Urinary bladder (tissue), 4 donors: ENCODE data around the gene DTX1. TPM values are rescaled to one million over a fixed set of nuclear protein-coding genes. Genes with fewer than 3 reads are reported as not detected.
"Not testable (repeated sequence)": the region's sequence is repeated elsewhere in the genome, so short reads cannot be mapped to it uniquely, and the experiment has no call there.

ENCODE experiments used
- DNase-seq: peaks from one replicate; pipeline ENCODE4 v3.0.0-alpha.2; 2015; ENCODE audit errors: extremely low spot score
- H3K27ac ChIP-seq: one replicate; pipeline ENCODE4 v1.5.1; 2013; ENCODE audit warnings: low read depth, mild to moderate bottlenecking, moderate library complexity
- H3K36me3 ChIP-seq: one replicate; pipeline ENCODE4 v1.6.1; 2013; ENCODE audit warnings: mild to moderate bottlenecking, moderate library complexity; ENCODE audit not compliant: insufficient read depth
- H3K4me1 ChIP-seq: one replicate; pipeline ENCODE4 v1.6.1; 2013; ENCODE audit warnings: mild to moderate bottlenecking, moderate library complexity; ENCODE audit not compliant: insufficient read depth
- H3K4me3 ChIP-seq: one replicate; pipeline ENCODE4 v1.5.1; 2013; ENCODE audit warnings: low read depth, low read length
- WGBS: extraction: QIAGEN DNeasy Blood & Tissue Kit; methylation state at CpG from one replicate; pipeline ENCODE4 v1.1.7; 2013; 5-methylcytosine and 5-hydroxymethylcytosine counted together
- polyA plus RNA-seq: library from polyadenylated mRNA; stranded (reverse); fragments of 200-250 nt; gene quantifications from one replicate; pipeline ENCODE4 v1.2.3, GENCODE V29; 2013
- total RNA-seq: library from RNA; depleted of rRNA; stranded (reverse); fragments of >200 nt; gene quantifications from one replicate; pipeline ENCODE4 v1.2.3, GENCODE V29; 2014
- donor health status: healthy with polysubstance abuse.
- donor health status: healthy.

The DTX1 gene
- total and polyA plus RNA-seq, 2 donors, result 1.5 to 3.3 TPM

DNA sequence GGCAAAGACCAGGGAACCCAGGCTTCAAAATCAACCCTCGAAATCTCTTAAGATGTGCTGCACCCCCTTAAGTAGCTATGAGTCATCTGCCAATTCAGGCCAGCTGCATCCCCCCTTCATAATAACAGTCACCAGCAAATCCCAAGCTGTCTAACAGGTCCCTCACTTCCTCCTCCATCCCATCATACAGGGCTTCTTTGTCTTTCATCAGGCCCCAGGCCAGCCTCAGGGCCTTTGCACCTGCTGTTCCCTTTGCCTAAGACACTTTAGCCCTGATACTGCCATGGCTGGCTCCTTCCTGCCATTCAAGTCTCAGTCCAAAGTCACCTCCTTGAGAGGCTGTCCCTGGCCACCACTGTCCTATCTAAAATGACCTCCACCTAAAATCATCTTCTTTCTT lies 75.0 kb downstream of the DTX1 start:
- DNase-seq, result no peak
- 63% methylated on average over 1 of the region's 1 CpG for WGBS
- no peaks in the 10 kb centered on the region for H3K36me3 ChIP-seq
- no peak overlapping the region for H3K4me3 ChIP-seq
- no peak overlapping the region for H3K27ac ChIP-seq
- no peaks in the 10 kb centered on the region for H3K4me1 ChIP-seq

GRCh38 chr12:113133036-113133435 lies 76.5 kb downstream of the DTX1 start:
- no peak overlapping the region for H3K27ac ChIP-seq
- DNase-seq, result no peak
- H3K4me3 ChIP-seq, result no peak overlapping the region
- no peaks in the 10 kb centered on the region for H3K4me1 ChIP-seq
- WGBS, result 40% methylated on average over 6 of the region's 6 CpGs
- no peaks in the 10 kb centered on the region for H3K36me3 ChIP-seq

DNA sequence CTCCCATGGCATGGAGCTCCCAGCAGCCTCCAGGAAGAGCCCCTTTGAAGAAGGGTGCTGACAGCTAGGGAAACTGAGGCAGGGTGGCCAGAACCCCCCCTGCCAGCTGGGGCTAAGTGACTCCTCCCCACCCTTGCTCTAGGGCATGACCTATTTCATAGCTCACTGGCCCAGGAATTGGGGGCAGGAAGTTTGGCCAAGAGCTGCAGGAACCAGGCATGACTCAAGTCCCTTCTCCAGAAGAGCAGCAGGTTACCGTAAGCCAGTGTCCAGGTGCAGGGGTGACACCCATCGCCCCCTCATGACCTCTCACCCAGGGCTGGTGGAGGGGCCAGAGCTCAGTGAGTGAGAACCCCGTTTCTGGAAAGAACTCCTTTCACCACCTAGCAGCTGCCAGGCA lies 77.1 kb downstream of the DTX1 start:
- 66% methylated on average over 3 of the region's 3 CpGs for WGBS
- Histone ChIP-seq H3K36me3 (no peaks in the 10 kb centered on the region), H3K27ac (no peak overlapping the region), H3K4me1 (no peaks in the 10 kb centered on the region), H3K4me3 (no peak overlapping the region)
- DNase-seq, result no peak

- Histone ChIP-seq H3K4me3 (no peak overlapping the region), H3K36me3 (no peaks in the 10 kb centered on the region), H3K4me1 (no peaks in the 10 kb centered on the region), H3K27ac (no peak overlapping the region)
- 45% methylated on average over 2 of the region's 2 CpGs for WGBS
- DNase-seq, result no peak
Measured at GRCh38 chr12:113134071-113134470, 77.5 kb downstream of the DTX1 start.

DNA sequence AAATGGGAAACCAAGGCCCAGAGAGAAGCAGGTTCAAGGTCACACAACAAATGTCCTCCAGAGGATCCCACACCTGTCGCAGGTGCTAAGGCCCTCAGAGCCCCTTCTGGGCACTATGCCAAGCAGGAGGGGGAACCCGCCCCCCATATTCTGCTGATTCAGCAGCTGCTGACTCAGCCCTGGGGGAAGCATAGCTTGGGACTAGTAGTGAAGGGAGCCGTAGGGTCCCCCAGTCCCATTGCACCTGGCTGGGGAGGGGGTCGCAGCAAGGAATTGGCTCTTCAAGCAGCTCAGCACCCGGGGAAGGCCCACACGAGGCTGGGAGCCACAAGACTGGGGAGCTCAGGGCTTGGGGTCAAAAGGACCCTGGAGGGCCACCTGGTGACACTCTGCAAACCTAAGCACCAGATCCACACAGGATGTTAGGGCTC lies 78.0 kb downstream of the DTX1 start:
- no peaks in the 10 kb centered on the region for H3K36me3 ChIP-seq
- no peak overlapping the region for H3K4me3 ChIP-seq
- no peak for DNase-seq
- WGBS, result 52% methylated on average over 6 of the region's 6 CpGs
- H3K27ac ChIP-seq, result no peak overlapping the region
- H3K4me1 ChIP-seq, result no peaks in the 10 kb centered on the region

DNA sequence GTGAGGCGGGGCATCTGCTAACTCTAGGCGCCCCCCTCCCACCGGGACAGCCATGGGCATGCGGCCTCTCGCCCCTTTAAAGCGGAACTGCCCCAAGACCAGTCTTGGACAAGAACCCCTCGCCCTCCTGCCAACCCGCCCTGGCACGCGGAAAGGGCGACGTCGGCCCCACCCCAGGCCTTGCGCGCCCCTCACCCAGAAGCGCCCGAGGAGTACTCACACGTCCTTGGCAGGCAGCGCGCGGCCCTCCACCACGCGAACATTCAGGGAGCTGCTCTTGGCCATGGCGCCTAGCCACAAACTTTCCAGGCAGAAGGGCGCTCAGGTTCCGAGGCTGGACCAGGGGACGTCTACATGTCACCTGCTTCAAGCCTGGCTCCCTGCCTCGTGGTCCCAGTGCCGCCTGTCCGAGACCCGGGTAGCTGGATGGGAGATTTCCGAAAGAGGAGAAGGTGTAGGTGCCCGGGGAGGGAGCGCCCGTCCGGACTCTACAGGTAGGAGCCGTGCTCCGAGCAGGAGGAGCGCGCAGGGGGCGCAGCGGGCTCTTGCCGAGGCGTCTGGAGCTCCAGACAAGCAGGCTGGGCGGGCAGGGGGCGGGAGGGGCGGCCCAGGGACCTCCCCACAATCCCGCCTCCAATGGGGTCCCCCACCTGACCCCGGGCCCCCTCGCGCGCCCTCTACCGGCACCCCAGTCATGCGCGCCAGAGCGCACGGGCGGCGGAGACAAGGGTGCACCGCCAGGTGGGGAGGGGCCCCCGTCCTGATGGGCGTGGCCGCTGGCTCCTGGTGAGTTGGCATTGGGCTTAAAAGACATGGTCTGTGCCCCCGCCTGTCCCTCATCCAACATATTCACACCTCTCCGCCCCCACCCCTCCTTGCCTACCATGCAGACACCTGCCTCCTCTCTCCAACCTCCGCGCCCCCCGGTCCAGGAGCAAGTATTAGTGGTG lies 78.9 kb downstream of the DTX1 start, which contains the start of gene RASAL1:
TSS of gene RASAL1 (minus strand) at position 584 of the 950 bp plus-strand sequence. CDS start at position 285, 299 bp downstream.
- 3% methylated on average over 68 of the region's 68 CpGs for WGBS

GRCh38 chr12:113136128-113136989 lies 79.8 kb downstream of the DTX1 start:
- no peak for DNase-seq
- Histone ChIP-seq H3K4me1 (no peaks in the 10 kb centered on the region), H3K36me3 (no peaks in the 10 kb centered on the region), H3K27ac (no peak overlapping the region), H3K4me3 (no peak overlapping the region)
- WGBS, result 35% methylated on average over 21 of the region's 21 CpGs

More for the DNA sequence above, 78.9 kb downstream of the DTX1 start, which contains the start of gene RASAL1:
- no peak for DNase-seq
- Histone ChIP-seq H3K4me3 (no peak within 1 kb of the TSS), H3K4me1 (no peaks in the 10 kb centered on the region), H3K27ac (no peak within 1 kb of the TSS), H3K36me3 (no peaks in the 10 kb centered on the region)

GRCh38 chr12:113136990-113137511 lies 80.5 kb downstream of the DTX1 start:
- Histone ChIP-seq H3K4me1 (no peaks in the 10 kb centered on the region), H3K36me3 (no peaks in the 10 kb centered on the region), H3K4me3 (no peak overlapping the region), H3K27ac (no peak overlapping the region)
- DNase-seq, result no peak
- 82% methylated on average over 6 of the region's 6 CpGs for WGBS

DNA sequence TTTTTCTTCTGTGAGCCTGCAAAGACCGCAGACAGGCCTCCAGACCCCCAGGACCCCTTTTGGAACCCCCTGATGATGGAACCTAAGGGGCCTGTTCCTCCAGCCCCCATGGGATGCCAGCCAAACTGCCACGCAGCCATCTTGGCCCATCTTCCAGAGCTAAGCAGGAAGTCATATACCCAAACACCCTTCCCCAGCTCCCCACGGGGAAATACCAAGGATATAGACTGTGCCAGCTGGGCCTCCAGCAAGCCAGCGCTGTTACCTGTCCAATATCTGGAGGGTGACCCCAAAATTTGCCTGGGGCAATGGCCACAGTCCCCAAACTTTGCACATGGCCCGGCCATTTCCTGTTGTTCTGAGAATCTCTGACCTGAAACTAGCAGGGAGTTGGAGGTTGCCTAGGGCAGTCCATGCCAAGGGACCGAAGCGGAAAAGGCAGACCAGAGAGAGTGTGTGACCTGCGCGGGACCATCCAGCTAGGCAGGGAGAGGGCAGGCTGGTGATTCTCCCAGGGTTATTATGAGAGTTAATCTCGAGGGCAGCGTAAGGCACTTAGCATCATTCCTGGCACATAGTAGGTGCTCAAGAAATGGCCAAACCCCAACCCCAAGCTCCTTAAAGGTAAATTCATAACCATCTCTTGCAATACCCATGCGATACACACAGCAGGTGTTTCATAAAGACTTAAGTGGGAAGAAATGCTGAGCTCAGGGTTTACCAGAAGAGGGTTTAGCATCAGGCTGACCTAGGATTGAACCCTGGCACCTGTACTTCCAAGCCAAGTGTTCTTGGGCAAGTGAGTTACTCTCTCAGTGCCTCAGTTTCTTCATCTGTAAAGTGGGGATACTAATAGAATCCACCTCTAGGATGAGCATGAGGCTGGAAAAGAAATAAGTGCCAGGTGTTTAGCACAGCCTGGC lies 81.6 kb downstream of the DTX1 start:
- no peak for DNase-seq

GRCh38 chr12:113138826-113139225 lies 82.3 kb downstream of the DTX1 start:
- Histone ChIP-seq H3K36me3 (no peaks in the 10 kb centered on the region), H3K4me3 (no peak overlapping the region), H3K4me1 (no peaks in the 10 kb centered on the region), H3K27ac (no peak overlapping the region)
- no peak for DNase-seq
- WGBS, result 77% methylated on average over 3 of the region's 3 CpGs

More for the DNA sequence above, 81.6 kb downstream of the DTX1 start:
- no peaks in the 10 kb centered on the region for H3K4me1 ChIP-seq
- no peak overlapping the region for H3K4me3 ChIP-seq
- H3K36me3 ChIP-seq, result no peaks in the 10 kb centered on the region
- H3K27ac ChIP-seq, result no peak overlapping the region
- WGBS, result 82% methylated on average over 12 of the region's 12 CpGs

- Histone ChIP-seq H3K4me1 (no peaks in the 10 kb centered on the region), H3K4me3 (no peak overlapping the region), H3K36me3 (no peaks in the 10 kb centered on the region), H3K27ac (no peak overlapping the region)
- no peak for DNase-seq
- WGBS, result 77% methylated on average over 7 of the region's 7 CpGs
Measured at GRCh38 chr12:113140706-113141105, 84.2 kb downstream of the DTX1 start.

GRCh38 chr12:113141716-113142115 lies 85.2 kb downstream of the DTX1 start:
- H3K36me3 ChIP-seq, H3K27ac ChIP-seq, DNase-seq, H3K4me1 ChIP-seq, H3K4me3 ChIP-seq: not testable (repeated sequence)
- 74% methylated on average over 3 of the region's 3 CpGs for WGBS
